DMS53 (cell line): ENCODE results near the gene PHF21A.
A peak's percentile ranks its signal among the peaks of the same experiment; 100 is the strongest.
"Not testable (repeated sequence)": the region's sequence is repeated elsewhere in the genome, so short reads cannot be mapped to it uniquely, and the experiment has no call there.

Source experiments
- DNase-seq: peaks from one replicate; lab custom pipeline; 2025; lab: John Stamatoyannopoulos, UW

The PHF21A gene

GRCh38 chr11:45920531-45921477 lies 200.4 kb downstream of the PHF21A start:
- no peak for DNase-seq

GRCh38 chr11:45919806-45920530 lies 201.3 kb downstream of the PHF21A start:
- DNase-seq = no peak

GRCh38 chr11:45918962-45919675 lies 202.1 kb downstream of the PHF21A start:
- DNase-seq = no peak

- DNase-seq = peak; percentile 86
These were observed 202.8 kb downstream of the PHF21A start for GRCh38 chr11:45918331-45918941.

- DNase-seq = peak; percentile 97
These were observed 203.5 kb downstream of the PHF21A start, which contains the start of gene PEX16 for GRCh38 chr11:45917623-45918330. TSS of gene PEX16 (minus strand) at chr11:45917877. CDS start at chr11:45917811, 66 bp downstream.

GRCh38 chr11:45917286-45917622 lies 204.0 kb downstream of the PHF21A start:
- peak; percentile 54 for DNase-seq

- DNase-seq = no peak
These were observed 205.8 kb downstream of the PHF21A start for GRCh38 chr11:45915446-45915845.

- no peak for DNase-seq
These were observed 207.2 kb downstream of the PHF21A start for GRCh38 chr11:45913942-45914635.

GRCh38 chr11:45913514-45913913 lies 207.7 kb downstream of the PHF21A start:
- DNase-seq = no peak

- no peak for DNase-seq
These were observed 210.6 kb downstream of the PHF21A start for GRCh38 chr11:45910623-45911022.

GRCh38 chr11:45909594-45910475 lies 211.4 kb downstream of the PHF21A start:
- no peak for DNase-seq

- peak; percentile 14 for DNase-seq
These were observed 213.3 kb downstream of the PHF21A start for GRCh38 chr11:45907911-45908370.

GRCh38 chr11:45906965-45907611 lies 214.2 kb downstream of the PHF21A start, which contains the start of gene FREY1:
TSS of gene FREY1 (minus strand) at chr11:45907271. CDS start at chr11:45907245, 26 bp downstream.
- no peak for DNase-seq

- DNase-seq = peak; percentile 28
These were observed 215.1 kb downstream of the PHF21A start for GRCh38 chr11:45906096-45906682.

GRCh38 chr11:45905576-45905975 lies 215.7 kb downstream of the PHF21A start:
- not testable (repeated sequence) for DNase-seq

- no peak for DNase-seq
These were observed 216.2 kb downstream of the PHF21A start for GRCh38 chr11:45905095-45905494.

- no peak for DNase-seq
These were observed 216.8 kb downstream of the PHF21A start for GRCh38 chr11:45904309-45904915.
